ENCODE data around the gene SPRN.

The SPRN gene

DNA sequence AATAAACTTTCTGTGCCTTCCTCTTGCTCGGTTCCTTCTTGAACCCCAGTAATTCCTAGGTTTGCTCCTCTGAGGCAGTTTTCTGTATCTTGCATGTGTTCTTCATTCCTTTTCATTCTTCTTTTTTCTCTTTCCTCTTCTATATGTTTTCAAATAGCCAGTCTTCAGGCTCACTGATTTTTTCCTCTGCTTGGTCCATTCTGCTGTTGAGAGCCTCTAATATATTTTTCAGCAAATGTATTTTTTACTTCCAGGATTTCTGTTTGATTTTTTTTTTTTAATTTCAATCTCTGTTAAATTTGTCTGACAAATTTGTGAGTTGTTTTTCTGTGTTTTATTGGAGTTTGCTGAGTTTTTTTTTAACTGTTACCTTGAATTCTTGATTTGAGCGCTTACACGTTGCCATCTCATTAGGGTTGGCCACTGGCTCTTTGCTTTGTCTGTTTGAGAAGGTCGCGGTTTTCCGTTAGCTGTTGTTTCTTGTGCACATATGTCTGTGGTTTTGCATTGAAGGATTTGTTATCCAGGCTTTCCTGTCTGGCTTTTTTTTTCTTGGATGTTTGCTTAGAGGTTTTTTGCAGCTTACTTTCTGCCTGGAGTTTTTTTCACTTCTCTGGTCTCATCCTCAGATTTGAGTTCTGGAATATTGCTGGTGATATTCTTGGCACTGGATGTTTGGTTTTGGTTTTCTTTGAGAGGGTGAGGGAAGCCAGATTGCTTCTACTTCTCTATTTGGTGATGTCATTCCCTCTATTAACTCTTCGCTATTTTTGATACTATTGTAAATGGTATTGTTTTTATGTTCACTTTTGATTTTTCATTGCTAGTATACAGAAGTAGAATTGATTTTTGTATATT is 12.7 kb downstream of the SPRN start:
- peaks cover 22% of the 10 kb centered on the region for H3K4me1 Mint-ChIP-seq (ENCODE audit: low read depth)
- peaks cover 16% of the 10 kb centered on the region for H3K9me3 Mint-ChIP-seq (ENCODE audit: low read depth)
- H3K4me3 Mint-ChIP-seq = no peak overlapping the region
- H3K27ac Mint-ChIP-seq = peak overlapping the region; percentile 3
- no peaks in the 10 kb centered on the region for H3K27me3 Mint-ChIP-seq
- peaks cover 58% of the 10 kb centered on the region for H3K36me3 Mint-ChIP-seq

DNA sequence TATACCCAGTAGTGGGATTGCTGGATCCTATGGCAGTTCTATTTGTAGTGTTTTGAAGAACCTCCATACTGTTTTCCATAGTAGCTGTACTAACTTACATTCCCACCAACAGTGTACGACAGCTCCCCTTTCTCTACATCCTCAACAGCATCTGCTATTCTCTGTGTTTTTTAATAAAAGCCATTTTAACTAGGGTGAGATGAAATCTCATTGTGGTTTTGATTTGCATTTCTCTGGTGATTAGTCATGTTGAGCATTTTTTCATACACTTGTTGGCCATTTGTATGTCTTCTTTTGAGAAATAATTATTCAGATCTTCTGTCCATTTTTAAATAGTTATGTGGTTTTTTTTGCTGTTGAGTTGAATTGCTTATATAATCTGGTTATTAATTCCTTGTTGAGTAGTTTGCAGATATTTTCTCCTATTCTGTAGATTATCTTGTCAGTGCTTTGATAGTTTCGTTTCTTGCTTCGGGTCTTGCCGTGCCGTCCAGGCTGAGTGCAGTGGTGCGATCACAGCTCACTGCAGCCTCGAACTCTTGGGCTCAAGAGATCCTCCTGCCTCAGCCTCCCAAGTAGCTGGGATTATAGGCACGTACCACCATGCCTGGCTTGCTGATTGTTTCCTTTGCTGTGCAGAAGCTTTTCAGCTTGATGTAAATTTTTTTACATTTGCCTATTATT is 18.4 kb downstream of the SPRN start:
- peaks cover 45% of the 10 kb centered on the region for H3K4me1 Mint-ChIP-seq (ENCODE audit: low read depth)
- H3K27ac Mint-ChIP-seq = no peak overlapping the region
- H3K9me3 Mint-ChIP-seq (ENCODE audit: low read depth) = peaks cover 3% of the 10 kb centered on the region
- peaks cover 31% of the 10 kb centered on the region for H3K36me3 Mint-ChIP-seq
- H3K4me3 Mint-ChIP-seq = no peak overlapping the region
- no peaks in the 10 kb centered on the region for H3K27me3 Mint-ChIP-seq

DNA sequence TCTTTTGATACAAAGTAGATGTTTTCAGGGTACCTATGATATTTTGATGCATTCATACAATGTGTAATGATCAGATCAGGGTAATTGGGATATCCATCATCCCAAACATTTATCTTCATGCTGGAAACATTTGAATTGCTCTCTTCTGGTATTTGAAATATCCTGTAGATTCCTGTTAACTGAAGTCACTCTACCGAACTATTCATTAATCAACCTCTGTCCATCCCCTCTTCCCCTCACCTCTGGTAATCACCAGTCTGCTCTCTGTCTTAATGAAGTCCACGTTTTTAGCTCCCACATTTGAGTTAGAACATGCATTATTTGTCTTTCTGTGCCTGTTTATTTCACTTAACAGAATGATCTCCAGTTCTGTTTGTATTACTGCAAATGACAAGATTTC is 19.2 kb downstream of the SPRN start:
- Mint-ChIP-seq H3K9me3 (ENCODE audit: low read depth) (no peaks in the 10 kb centered on the region), H3K4me1 (ENCODE audit: low read depth) (peaks cover 52% of the 10 kb centered on the region), H3K4me3 (no peak overlapping the region), H3K36me3 (peaks cover 24% of the 10 kb centered on the region), H3K27me3 (no peaks in the 10 kb centered on the region), H3K27ac (peak overlapping the region; percentile 19)

DNA sequence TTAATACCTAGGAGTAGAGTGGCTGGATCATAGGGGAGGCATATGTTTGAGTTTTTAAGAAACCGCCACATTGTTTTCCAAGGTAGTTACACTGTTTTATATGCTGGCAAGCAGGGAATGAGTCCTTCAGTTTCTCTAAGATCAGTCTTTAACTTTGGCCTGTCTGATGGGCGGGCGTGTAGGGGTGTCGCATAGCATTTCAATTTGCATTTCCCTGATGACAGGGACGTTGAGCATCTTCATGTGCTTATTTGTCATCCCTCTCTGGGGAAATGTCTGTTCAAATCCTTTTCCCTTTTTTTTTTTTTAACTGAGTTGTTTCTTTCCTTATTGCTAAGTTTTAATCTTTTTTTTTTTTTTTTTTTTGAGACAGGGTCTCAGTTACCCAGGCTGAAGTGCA is 20.6 kb downstream of the SPRN start:
- Mint-ChIP-seq H3K4me3 (no peak overlapping the region), H3K4me1 (ENCODE audit: low read depth) (peaks cover 49% of the 10 kb centered on the region), H3K27me3 (no peaks in the 10 kb centered on the region), H3K36me3 (peaks cover 17% of the 10 kb centered on the region), H3K27ac (no peak overlapping the region), H3K9me3 (ENCODE audit: low read depth) (no peaks in the 10 kb centered on the region)

DNA sequence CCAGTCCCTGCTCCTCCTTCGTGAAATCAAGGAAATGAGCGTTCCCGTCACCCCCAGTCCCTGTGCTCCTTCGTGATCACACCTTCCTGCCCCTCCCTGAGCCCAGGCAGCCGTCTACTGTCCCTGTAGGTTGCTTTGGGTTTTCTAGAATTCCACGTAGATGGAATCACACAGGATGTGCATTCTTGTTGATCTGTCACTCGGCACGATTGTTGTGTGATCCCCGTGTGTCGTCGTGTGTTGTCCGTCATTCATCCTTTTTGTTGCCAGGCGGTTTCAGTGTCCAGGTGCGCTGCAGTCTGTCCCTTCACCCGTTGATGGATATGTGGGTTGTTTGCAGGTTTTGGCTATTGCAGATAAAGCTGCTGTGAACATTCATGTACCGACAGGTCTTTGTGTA is 21.1 kb downstream of the SPRN start:
- H3K4me3 Mint-ChIP-seq = no peak overlapping the region
- peak overlapping the region; percentile 19 for H3K27ac Mint-ChIP-seq
- H3K4me1 Mint-ChIP-seq (ENCODE audit: low read depth) = peaks cover 46% of the 10 kb centered on the region
- peaks cover 14% of the 10 kb centered on the region for H3K36me3 Mint-ChIP-seq
- no peaks in the 10 kb centered on the region for H3K9me3 Mint-ChIP-seq (ENCODE audit: low read depth)
- H3K27me3 Mint-ChIP-seq = no peaks in the 10 kb centered on the region

DNA sequence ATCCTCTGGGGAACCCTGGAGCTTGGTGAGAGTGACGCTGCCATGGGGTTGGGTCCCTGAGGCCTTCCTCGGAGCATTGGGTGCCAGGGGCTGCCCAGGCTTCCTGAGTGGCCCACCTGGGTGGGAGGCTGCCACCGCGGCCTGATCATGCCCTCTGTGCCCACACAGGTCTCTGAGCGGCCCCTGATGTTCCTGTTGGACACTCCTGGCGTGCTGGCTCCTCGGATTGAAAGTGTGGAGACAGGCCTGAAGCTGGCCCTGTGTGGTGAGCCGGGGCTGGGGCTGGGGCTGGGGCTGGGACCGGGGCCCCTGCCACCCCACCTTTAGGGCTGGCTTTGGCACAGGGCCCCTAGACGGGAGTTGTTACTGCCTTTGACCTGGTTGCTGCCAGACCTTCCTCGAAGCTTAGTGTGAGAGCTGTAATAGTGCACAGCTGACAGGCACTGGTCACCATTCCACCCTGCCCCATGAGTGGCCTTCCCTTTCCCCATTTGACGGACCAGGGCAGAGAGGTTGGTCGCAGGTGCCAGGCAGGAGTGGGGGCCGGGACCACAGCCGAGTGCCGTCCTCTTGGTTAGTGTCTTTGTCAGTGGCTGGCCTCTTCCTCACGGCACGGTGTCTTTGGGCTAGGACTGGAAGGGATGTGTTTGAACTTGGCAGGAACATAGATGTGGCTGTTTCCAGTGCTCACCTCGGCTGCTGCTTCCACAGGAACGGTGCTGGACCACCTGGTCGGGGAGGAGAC is 22.3 kb downstream of the SPRN start:
- Mint-ChIP-seq H3K27ac (no peak overlapping the region), H3K4me1 (ENCODE audit: low read depth) (peaks cover 42% of the 10 kb centered on the region), H3K36me3 (peaks cover 11% of the 10 kb centered on the region), H3K4me3 (no peak overlapping the region), H3K27me3 (no peaks in the 10 kb centered on the region), H3K9me3 (ENCODE audit: low read depth) (no peaks in the 10 kb centered on the region)

DNA sequence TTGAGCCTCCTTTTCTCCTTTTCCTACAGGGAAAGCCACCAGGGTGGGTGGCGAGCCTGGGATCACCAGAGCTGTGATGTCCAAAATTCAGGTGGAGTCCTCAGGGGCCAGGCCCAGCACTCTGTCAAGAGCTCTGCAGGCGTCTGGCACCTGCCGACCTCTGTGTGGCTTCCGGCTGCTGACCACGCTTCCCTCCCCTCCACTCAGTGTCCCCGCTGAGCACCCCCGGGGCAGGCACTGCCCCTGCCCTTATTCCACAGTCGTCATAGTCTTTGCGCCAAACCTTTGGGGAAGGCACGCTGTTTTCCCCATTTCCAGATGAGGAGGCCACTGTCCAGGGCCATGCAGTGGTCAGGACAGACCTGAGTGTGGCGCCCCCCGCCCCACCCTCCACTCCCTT is 22.9 kb downstream of the SPRN start:
- H3K27ac Mint-ChIP-seq = no peak overlapping the region
- no peak overlapping the region for H3K4me3 Mint-ChIP-seq
- peaks cover 41% of the 10 kb centered on the region for H3K4me1 Mint-ChIP-seq (ENCODE audit: low read depth)
- H3K36me3 Mint-ChIP-seq = peaks cover 7% of the 10 kb centered on the region
- no peaks in the 10 kb centered on the region for H3K27me3 Mint-ChIP-seq
- H3K9me3 Mint-ChIP-seq (ENCODE audit: low read depth) = no peaks in the 10 kb centered on the region

DNA sequence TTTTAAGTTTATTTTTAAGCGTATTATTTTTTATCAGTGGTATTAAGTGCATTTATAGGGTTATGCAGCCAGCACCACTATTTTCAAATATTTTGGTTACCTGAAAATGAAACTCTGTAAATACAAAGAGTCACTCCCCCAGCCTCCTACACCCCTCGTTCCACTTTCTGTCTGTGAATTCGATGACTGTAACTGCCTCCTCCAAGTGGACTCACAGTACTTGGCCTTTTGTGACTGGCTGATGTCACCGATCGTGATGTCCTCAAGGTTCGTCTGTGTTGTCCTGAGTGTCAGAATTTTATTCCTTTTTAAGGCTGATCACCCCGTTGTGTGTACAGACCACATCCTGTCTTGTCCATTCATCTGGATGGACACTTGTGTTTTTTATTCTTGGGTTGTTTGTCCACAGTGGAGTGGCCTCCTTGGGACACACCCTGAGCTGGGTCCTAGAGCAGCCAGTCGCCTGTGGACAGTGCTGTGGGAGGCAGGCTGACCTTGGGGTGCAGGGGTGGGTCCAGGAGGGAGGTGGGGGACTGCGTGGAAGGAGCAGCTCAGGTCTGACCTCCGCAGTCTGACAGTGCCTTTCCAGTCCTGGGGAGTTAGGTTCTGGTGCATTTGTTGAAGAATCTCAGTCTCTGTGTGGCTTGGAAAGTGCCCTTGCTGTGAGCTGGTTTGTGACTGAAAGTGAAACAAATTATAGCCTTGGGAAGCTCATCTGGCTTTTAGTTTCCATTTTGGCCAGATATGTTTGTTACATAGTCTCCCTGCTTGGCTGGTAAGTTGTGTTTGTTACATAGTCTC is 23.6 kb downstream of the SPRN start:
- H3K36me3 Mint-ChIP-seq = peaks cover 7% of the 10 kb centered on the region
- H3K4me1 Mint-ChIP-seq (ENCODE audit: low read depth) = peaks cover 38% of the 10 kb centered on the region
- H3K27ac Mint-ChIP-seq = peak overlapping the region; percentile 46
- no peaks in the 10 kb centered on the region for H3K27me3 Mint-ChIP-seq
- H3K4me3 Mint-ChIP-seq = no peak overlapping the region
- no peaks in the 10 kb centered on the region for H3K9me3 Mint-ChIP-seq (ENCODE audit: low read depth)

DNA sequence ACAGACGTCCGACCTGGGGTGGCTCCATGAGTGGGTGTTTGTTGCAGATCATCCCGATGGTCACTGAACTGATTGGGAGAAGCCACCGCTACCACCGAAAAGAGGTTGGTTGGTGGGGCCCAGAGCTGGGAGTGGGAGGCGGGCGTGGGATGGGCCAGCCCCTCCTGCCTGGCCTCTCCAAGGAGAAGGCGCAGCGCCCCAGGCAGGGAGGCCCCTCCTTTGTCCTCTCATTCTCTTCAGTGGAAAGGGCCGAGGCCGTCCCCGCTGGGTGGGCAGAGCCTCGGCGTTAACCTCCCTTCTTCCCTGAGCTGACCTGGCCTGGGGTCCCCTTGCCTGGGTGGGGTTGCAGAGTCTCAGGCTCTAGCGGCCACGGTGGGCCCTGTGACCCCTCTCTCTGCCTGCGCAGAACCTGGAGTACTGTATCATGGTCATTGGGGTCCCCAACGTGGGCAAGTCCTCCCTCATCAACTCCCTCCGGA is 25.3 kb downstream of the SPRN start:
- Mint-ChIP-seq H3K36me3 (peaks cover 7% of the 10 kb centered on the region), H3K27me3 (no peaks in the 10 kb centered on the region), H3K27ac (no peak overlapping the region), H3K9me3 (ENCODE audit: low read depth) (no peaks in the 10 kb centered on the region), H3K4me3 (no peak overlapping the region), H3K4me1 (ENCODE audit: low read depth) (peaks cover 33% of the 10 kb centered on the region)

DNA sequence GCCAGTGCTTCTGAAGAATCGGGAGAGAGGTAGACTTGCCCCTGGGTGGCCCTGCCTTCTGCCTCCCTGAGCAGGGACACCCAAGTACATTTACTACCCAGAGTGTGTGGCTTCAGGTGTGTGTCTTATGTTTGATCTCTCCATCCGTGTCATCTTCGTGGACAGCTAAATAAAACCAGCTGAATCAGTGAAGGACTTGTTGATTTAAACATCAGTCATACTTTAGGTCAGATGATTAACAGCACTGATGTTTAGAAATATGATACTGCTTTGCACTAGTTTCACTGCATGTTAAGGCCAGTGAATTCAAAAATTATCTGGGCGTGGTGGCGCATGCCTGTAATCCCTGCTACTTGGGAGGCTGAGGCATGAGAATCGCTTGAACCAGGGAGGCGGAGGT is 26.5 kb downstream of the SPRN start:
- H3K4me1 Mint-ChIP-seq (ENCODE audit: low read depth) = peaks cover 38% of the 10 kb centered on the region

DNA sequence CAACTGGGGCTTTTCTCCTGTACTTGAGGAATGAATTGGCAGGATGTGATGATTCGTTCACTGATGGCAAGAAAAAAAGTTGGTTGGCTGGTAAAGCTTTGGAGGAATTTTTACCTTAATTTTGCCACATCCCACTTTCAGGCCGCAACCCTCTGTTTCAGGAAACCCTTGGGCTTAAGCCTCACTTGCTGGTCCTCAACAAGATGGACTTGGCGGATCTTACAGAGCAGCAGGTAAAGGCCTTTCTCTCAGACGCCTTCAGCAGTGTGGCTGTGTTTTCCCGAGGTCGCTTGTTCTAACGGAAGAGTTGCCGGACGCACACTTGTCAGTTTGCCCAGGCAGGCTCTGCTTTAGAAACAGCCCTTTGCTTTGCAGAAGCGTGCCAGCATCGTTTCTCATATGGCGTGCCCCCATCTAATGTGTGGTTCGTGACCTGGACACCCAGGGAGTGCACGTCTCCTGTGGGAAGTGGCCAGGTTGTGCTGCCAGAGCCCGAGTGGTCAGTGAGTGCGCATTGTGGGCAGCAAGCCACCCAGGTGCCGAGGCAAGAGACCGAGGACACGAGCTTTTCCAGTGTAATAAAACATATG is 28.3 kb downstream of the SPRN start:
- H3K9me3 Mint-ChIP-seq (ENCODE audit: low read depth) = no peaks in the 10 kb centered on the region
- H3K27me3 Mint-ChIP-seq = no peaks in the 10 kb centered on the region
- peaks cover 4% of the 10 kb centered on the region for H3K36me3 Mint-ChIP-seq
- H3K4me1 Mint-ChIP-seq (ENCODE audit: low read depth) = peaks cover 41% of the 10 kb centered on the region
- H3K27ac Mint-ChIP-seq = no peak overlapping the region
- H3K4me3 Mint-ChIP-seq = peak overlapping the region; percentile 96

More for the DNA sequence above, 26.5 kb downstream of the SPRN start:
- H3K9me3 Mint-ChIP-seq (ENCODE audit: low read depth) = no peaks in the 10 kb centered on the region
- peaks cover 7% of the 10 kb centered on the region for H3K36me3 Mint-ChIP-seq
- H3K27ac Mint-ChIP-seq = peak overlapping the region; percentile 72
- H3K27me3 Mint-ChIP-seq = no peaks in the 10 kb centered on the region
- no peak overlapping the region for H3K4me3 Mint-ChIP-seq

DNA sequence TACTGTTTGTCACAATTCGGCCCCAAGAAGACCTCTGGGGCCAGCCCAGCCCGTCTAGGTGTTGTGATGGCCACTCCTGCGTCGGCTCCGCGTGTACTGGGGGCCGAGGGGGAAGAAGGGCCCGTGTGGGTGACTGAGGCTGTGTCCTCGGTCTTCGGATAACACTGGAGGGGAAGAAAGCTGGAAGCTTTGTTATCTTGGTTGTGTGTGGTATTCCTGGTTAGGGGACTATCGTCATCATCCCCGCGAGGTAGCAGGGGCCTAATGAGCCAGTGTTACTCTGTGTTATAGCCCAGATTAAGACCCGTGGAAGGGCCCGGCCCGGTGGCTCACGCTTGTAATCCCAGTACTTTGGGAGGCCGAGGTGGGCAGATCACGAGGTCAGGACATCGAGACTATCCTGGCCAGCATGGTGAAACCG is 29.6 kb downstream of the SPRN start:
- Mint-ChIP-seq H3K36me3 (peaks cover 4% of the 10 kb centered on the region), H3K27ac (peak overlapping the region; percentile 98), H3K9me3 (ENCODE audit: low read depth) (no peaks in the 10 kb centered on the region), H3K4me3 (peak overlapping the region; percentile 96), H3K27me3 (no peaks in the 10 kb centered on the region), H3K4me1 (ENCODE audit: low read depth) (peaks cover 44% of the 10 kb centered on the region)

DNA sequence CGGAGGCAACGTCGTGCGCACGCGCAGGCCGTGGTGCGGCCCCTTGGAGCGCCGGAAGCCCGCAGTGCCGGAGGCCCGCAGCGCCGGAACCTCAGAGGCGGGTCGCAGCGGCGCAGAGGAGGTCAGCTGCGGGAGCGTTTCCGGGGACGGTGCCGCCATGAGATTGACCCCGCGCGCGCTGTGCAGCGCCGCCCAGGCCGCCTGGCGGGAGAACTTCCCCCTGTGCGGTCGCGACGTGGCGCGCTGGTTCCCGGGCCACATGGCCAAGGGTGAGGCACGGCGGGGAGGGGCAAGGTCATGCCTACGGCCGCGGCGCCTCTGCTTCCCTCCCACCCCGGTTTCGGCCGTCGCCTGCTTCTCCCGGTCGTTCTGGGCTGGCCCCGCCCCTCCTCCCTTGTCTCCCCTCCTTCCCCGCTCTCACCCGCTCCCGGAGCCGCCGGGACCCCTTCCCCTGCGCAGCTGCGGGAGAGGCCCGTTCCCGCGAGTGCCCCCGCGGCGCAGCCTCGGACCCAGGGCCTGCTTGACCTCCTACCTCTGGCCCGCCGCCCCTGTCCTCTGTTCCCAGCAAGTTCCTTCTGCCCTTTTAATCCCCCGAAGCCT is 30.3 kb downstream of the SPRN start, which contains the start of gene MTG1:
MTG1 (plus strand) TSS at position 94 of the 600 bp plus-strand sequence; CDS start at position 158, 64 bp downstream.
- Mint-ChIP-seq H3K27ac (peak within 1 kb of the TSS; percentile 98), H3K4me3 (peak within 1 kb of the TSS; percentile 96), H3K9me3 (ENCODE audit: low read depth) (no peaks in the 10 kb centered on the region), H3K4me1 (ENCODE audit: low read depth) (peaks cover 46% of the 10 kb centered on the region), H3K36me3 (peaks cover 4% of the 10 kb centered on the region), H3K27me3 (no peaks in the 10 kb centered on the region)

Measured in activated naive CD8-positive, alpha-beta T cell (primary cell).